GM18867 (cell line): ENCODE data around the gene CD72.
"Not testable (repeated sequence)": the region's sequence is repeated elsewhere in the genome, so short reads cannot be mapped to it uniquely, and the experiment has no call there.

Source experiments
- ATAC-seq: cut with Tn5 transposase; IDR thresholded peaks from one replicate; pipeline ENCODE4 v1.9.1; 2021; ENCODE audit warnings: mild to moderate bottlenecking, moderate library complexity; ENCODE audit not compliant: unreplicated experiment

CD72 gene

GRCh38 chr9:35598866-35599590 lies 19.2 kb downstream of the CD72 start:
- no peak for ATAC-seq

DNA sequence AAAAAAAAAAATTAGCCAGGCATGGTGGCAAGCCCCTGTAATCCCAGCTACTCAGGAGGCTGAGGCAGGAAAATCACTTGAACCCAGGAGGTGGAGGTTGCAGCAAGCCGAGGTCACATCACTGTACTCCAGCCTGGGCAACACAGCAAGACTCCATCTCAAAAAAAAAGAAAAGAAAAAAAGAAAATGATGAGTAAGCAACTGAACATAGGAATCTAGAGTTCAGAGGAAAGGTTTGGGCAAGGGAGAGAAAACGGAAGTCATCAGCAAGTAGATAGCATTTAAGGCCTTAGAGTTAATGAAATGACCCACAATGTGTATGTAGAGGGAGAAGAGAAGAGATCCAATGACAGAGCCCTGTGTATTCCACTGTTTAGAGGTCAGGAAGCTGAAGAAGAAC lies 21.3 kb downstream of the CD72 start:
- ATAC-seq: not testable (repeated sequence)

DNA sequence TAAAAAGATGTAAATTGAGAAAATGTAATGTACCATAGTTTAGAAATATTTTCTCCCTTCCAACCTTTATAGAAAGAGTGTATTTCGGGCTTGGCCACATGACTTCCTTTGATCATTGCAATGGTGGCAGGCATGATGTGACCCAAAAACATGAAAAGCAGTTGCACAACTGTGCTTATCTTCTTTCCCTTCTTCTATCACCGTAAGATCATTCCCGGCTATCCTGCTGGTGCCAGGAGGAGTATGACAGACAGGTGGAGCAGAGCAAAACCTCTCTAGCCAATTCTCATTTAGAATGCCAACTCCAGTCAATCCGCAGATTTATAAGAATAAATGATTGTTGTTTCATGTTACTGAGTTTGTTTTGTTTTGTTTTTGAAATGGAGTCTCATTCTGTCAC lies 23.7 kb downstream of the CD72 start:
- ATAC-seq: no peak

DNA sequence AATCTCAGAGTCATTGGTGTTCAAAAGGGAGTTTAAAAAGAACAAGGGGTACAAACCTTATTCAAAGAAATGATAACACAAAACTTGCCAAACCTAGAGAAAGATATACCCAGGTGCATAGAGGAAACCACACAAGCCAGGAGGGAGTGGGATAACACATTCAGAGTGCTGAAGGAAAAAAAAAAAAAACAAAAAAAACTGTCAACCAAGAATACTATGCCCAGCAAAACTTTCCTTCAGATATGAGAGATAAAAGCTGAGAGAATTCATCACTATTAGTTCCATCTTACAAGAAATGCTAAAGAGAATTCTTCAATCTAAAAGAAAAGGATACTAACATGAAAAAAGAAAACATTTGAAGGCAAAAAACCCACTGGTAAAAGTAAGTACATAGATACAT lies 24.6 kb downstream of the CD72 start:
- ATAC-seq: no peak

GRCh38 chr9:35588506-35588905 lies 29.7 kb downstream of the CD72 start:
- not testable (repeated sequence) for ATAC-seq

GRCh38 chr9:35584681-35585080 lies 33.5 kb downstream of the CD72 start:
- not testable (repeated sequence) for ATAC-seq

DNA sequence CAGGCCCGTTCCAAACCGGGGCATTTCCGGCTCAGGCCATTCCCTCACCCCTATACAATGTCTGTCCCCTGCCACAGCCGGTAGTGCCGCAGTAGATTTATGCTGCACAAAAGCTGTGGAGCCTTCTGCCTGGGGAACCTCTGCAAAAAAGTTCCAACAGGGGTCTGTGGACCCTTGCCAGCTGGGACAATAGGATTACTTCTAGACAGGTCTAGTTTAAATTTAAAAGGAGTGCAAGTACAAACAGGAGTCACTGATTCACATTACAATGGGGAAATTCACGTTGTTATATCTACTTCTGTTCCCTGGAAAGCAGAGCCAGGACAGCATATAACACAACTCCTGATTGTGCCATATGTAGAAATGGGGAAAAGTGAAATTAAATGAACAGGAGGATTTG lies 34.7 kb downstream of the CD72 start:
- ATAC-seq: not testable (repeated sequence)

DNA sequence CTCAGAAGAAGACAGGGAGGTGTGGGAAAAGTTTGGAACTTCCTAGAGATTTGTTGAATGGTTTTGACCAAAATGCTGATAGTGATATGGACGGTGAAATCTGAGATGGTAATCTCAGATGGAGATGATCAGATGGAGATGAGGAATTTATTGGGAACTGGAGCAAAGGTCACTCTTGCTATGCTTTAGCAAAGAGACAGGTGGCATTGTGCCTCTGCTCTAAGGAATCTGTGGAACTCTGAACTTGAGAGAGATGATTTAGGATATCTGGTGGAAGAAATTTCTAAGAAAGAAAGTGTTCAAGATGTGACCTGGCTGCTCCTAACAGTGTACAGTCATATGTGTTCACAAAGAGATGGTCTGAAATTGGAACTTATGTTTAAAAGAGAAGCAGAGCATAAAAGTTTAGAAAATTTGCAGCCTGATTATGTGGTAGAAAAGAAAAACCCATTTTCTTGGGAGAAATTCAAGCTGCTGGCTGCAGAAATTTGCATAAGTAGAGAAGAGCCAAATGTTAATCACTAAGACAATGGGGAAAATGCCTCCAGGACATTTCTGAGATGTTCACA lies 38.5 kb downstream of the CD72 start:
- not testable (repeated sequence) for ATAC-seq

- ATAC-seq: no peak
Measured at GRCh38 chr9:35579130-35579529, 39.1 kb downstream of the CD72 start.

- ATAC-seq: no peak
Measured at GRCh38 chr9:35577486-35577885, 40.7 kb downstream of the CD72 start.

- ATAC-seq: no peak
Measured at GRCh38 chr9:35575478-35575877, 42.7 kb downstream of the CD72 start.

DNA sequence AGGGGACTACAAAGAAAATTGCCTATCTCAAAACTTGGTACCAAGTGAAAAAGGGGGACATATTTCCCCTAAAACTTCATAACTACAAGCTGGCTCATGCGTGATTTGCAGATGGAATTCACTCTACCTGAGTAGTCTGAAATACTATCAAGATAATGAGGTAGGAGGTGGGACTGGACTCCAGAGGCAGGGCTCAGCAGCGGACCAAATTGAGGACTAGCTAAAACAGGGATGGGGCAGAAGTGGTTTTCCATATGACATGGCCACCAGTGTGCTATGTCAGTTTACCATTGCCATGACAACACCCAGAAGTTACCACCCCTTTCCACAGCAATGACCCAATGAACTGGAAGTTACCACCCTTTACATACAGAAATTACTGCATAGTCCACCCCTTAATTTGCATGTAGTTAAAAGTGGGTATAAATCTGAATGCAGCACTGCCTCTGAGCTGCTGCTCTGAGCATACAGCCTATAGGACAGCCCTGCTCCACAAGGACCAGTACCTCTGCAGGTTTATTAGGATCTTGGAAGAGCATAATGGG lies 43.6 kb downstream of the CD72 start:
- ATAC-seq: no peak

GRCh38 chr9:35570709-35571504 lies 47.3 kb downstream of the CD72 start:
- ATAC-seq: peak; percentile 48

DNA sequence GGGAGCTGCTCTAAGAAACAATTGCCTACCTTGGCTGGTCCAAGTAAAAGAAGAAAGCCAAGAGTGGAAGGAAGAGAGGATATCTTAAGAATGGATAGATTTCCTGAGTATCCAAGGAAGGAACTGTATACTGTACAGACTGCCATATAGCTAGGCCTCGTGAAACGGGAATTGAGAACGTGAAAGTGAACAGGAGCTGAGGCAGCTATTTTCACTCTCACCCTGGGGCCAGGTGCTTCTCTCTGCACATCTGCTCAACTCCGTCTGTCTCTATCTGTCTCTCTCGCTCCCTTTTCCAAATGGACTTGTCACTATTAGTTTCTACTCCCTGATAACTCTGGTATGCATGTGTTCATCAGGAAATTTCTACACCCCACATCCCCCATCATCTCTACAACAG lies 49.0 kb downstream of the CD72 start:
- ATAC-seq: peak; percentile 64

GRCh38 chr9:35568196-35568595 lies 50.0 kb downstream of the CD72 start:
- ATAC-seq: no peak

DNA sequence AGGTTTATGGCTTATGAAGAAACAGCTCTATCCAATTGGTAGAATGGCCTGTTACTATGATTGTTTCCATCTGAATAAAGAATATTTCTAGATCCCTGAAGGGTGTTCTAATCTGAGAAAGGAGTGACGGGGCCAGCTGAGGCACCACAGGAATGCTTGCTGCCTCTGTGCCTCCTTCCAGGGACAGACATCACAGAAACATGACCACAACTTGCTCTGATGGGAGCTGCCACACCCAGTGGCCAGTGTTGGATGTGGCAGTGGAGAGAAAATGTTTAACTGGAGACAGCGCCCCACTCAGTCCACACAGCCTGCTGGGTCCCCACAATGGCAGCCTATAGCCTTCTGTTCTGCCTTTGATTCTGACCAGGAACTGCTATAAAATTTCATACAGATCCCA lies 51.8 kb downstream of the CD72 start:
- ATAC-seq: no peak

DNA sequence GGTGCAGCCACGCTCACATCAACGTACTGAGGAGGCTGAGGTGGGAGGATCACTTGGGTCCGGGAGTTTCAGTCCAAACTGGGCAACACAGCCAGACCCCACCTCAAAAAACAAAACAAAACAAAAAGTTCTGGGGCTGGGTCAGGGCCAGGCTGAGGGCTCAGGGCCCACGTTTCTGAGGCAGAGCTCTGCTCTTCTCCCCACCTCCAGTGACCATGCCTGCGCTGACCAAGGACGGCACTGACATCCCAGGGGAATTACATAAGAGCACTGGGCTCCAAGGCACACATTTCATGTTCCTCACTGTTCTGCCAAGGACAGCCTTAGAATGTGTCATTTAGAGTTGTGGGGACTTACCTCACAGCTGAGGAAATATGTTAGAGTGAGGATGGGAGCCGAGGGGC lies 53.6 kb downstream of the CD72 start:
- no peak for ATAC-seq

GRCh38 chr9:35563791-35564197 lies 54.4 kb downstream of the CD72 start:
- no peak for ATAC-seq

DNA sequence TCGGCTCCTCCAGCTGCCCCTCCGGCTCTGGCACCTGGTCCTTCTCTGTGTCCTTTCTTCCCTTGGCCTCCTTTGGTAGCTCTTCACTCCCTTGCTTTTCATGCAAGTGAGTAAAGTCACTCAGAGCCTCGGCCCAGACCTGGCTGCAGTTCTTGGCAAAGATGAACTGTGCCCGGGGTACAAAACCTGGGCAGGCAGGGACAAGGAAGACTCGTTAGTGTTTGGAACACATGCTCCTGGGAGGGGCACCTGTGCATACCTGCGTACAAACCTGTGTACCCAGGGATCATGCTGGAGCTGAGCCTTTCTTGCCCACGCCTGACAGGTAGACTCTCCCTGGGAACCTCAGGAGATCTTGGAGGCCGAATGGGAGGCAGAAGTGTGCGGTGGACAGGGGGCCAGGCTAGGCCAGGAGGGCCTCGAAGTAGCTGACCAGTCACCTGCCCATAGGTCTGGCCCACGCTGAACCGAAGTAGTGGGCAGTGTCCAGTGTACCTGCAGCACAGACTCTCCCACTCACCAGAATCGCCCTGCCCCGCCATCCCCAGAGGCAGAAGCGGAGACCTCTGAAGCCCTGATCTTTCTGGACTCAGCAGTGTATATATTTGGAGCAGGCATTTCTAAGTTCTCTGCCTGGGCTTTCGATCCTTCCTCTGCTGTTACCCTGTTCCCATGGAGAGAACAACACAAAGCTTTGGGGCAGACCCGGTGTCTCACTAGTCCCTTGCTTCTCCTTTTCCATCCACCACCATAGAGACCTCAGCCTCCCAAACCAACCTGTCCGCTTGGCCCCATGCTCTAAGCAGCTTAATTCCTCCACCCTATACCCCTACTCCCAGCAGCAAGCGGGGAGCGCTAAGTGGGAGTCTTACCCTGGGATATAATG lies 55.1 kb downstream of the CD72 start:
- ATAC-seq: no peak

DNA sequence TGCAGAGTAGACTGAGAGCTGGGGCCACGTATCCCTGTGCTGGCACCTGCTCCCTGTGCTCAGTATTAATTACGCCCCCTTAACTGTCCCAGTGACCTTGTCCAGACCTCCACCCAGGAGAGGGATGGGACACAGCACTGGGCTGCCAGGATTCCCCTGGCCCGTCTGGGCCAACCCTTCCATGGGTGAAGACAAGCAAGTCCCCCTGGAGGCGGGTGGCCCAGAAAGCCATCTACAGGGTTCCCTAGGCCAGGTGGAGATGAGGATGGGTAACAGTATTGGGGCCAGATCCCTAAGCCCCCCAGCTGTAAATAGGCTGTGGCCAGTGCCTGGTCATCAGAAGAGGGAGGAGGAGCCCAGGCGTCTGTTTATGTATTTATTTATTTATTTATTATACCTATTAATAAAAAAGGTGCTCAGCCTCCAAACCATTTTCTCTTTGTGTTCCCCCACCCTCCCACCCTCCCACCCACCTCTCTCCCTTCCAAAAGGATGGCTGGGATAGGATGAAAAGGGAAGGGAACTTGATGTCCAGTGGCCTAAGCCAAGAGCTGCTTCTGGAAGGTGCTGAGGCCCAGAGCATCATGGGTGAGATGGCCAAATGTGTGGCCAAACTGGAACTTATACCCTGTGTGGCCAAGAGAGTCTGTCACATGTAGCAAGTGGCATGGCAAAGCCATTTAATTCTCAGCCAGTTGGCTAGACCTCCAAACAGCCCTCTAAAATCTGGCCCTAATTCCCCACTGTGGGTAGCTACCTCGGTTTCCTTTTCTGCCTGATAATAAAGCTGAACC lies 56.5 kb downstream of the CD72 start:
- ATAC-seq: no peak
